Stimulated activated CD4-positive, alpha-beta T cell treated with anti-CD3 and anti-CD28 coated beads, Interleukin-4, amount 100 ng/mL, for 1 hour (primary cell): ENCODE measurements around the gene KCND3.

ENCODE experiments used
- DNase-seq: peaks from one replicate; pipeline ENCODE4 v3.0.0-alpha.2; 2020

KCND3 gene

GRCh38 chr1:111955755-111956154 lies 33.7 kb downstream of the KCND3 start:
- DNase-seq = no peak

DNA sequence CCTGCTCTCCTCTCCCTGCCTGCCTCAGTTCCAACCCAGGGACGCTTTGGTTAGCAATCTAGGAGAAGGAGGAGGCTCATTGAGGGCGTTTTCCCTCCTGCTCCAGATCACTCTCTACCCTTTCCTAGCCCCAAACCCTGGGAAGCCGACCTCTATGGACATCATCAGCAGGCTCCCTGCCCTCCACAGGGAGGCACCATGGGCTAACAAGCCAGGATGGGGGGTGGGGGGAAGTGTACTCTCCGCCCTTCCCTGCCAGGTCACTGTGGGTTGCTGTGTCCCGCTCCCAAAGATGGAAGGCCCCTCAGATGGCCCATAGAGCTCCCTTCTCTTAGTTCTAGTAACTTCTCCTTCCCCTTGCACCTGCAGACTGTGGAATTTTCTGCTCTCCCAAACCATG lies 35.7 kb downstream of the KCND3 start:
- no peak for DNase-seq

DNA sequence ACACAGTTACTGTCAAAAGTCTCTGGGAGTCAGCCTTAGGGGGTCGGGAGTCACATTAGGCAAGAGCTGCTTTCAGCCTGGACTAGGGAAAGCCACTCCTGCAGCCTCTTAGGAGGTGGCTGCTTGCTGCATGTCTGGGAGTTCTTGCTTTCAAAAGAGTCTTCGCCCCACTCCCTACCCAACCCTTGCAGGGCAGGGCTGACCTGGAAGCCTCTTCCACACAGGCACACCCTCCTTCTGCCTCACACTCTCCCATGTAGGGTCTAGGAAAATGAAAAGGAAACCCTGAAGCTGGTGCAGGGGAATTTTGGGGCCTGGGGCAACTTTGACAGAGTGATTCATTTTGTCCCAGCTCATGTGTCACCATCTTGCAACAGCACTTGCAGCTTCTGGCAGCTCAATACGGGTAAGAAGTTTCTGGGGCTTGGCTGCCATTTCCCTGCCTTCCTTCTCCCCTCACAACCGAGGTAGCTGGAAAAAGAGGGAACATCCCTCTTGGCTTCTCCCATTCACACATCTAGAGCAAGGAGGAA lies 37.3 kb downstream of the KCND3 start:
- no peak for DNase-seq

- no peak for DNase-seq
Observed at GRCh38 chr1:111948209-111949171, 41.0 kb downstream of the KCND3 start.

DNA sequence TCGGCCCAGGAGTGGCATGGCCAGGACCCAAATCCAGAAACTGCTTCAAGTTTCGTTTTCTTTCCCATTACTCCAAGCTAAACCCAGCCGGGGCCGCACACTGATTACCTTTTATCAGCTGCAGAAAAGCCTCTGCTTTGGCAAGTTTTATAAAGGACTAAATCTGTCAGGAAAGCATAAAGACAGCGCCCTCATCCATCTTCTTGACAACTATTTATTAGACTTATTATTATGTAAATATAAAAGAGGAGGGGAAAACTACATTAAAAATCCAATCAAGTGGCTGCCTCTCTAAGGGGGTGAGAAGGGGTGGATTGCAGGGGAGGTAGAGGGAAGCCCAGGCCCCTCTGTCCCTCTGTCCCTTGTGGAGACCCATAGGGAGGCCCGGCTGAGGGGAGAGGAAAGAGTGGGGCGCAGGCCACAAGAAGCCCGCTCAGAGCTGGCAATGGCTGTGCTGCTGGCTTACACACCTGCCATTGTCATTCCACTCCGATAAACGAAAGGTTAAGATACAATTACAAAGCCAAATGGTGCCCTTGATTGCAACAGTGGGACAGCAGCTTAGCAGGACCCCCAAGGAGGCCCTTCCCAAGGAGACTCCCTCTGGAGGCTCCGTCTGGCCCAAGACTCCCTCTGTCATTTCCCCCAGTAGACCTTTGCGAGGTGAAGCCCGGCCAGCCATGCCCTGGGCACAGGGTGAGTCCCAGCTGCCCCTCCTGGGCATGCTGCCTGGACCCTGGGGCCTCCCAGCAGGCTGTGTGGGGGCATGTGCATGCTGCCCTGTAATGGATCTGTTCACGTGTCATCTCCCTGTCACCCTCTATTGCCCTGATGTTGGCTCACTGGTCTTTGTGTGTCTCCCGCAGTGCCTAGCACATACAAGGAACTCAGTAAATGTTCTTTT lies 45.4 kb downstream of the KCND3 start:
- DNase-seq = no peak

DNA sequence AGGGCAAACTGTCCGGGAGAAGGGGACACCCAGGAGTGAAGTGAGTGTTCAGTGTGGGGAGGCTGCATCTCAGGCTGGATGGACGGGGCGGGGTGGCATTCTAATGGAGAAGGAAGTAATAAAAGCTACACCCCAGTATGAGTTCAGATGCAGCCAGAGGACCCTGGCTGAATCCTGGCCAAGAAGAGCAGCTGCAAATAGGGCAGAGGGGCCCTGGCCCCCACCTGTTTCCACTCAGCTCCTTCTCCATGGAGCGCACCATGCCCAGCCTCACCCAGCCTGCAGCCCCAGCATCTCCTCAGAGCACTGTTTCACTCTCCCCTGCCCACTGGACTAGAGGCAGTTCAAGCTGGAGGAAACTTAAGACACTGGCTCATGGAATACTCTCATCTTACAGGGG lies 46.4 kb downstream of the KCND3 start:
- DNase-seq = no peak

- no peak for DNase-seq
Observed at GRCh38 chr1:111938536-111938935, 50.9 kb downstream of the KCND3 start.

GRCh38 chr1:111938123-111938522 lies 51.3 kb downstream of the KCND3 start:
- DNase-seq = no peak

GRCh38 chr1:111937147-111937725 lies 52.2 kb downstream of the KCND3 start:
- no peak for DNase-seq

GRCh38 chr1:111934106-111934852 lies 55.2 kb downstream of the KCND3 start:
- DNase-seq = no peak

DNA sequence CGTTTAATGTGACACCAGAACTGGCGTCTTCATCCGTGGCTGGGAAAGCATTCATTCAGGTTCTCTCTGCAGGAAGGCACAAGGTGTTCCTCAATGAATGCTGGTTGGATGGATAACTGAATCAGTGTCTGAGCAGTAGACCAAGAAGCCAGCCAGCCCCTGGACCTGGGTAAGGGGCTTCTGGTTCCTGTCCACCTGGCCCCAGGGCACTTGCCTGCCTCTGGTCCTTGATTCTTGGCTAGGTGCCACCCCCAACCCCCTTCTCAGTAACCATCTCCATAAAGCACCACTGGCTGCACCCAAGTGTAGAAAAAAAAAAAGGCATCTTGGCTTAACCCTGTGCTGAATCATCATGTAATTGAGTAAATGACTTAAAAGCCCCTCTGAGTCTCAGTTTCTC lies 59.1 kb downstream of the KCND3 start:
- no peak for DNase-seq

DNA sequence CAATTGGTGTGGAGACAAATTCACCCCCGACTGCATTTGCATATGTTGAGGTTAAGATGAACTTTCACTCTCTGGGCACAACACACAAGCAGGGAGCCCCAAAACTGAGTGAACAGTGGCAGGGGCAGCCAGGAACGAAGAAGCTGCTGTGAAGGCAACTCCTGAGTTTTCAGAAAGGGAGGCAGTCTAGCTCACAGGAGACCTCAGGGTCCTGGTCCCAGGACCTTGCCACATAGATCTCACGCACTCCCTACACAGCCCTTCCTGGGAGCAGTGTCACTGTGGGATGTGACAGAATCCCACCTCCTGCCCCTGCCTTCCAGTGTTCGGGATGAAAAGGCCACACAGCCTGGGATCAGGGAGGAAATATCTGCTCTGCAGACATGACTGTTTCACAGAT lies 60.9 kb downstream of the KCND3 start:
- DNase-seq = no peak

GRCh38 chr1:111927652-111928051 lies 61.8 kb downstream of the KCND3 start:
- DNase-seq = no peak

GRCh38 chr1:111924786-111925185 lies 64.7 kb downstream of the KCND3 start:
- no peak for DNase-seq

- DNase-seq = no peak
Observed at GRCh38 chr1:111923766-111924165, 65.7 kb downstream of the KCND3 start.

- no peak for DNase-seq
Observed at GRCh38 chr1:111921948-111922347, 67.5 kb downstream of the KCND3 start.

DNA sequence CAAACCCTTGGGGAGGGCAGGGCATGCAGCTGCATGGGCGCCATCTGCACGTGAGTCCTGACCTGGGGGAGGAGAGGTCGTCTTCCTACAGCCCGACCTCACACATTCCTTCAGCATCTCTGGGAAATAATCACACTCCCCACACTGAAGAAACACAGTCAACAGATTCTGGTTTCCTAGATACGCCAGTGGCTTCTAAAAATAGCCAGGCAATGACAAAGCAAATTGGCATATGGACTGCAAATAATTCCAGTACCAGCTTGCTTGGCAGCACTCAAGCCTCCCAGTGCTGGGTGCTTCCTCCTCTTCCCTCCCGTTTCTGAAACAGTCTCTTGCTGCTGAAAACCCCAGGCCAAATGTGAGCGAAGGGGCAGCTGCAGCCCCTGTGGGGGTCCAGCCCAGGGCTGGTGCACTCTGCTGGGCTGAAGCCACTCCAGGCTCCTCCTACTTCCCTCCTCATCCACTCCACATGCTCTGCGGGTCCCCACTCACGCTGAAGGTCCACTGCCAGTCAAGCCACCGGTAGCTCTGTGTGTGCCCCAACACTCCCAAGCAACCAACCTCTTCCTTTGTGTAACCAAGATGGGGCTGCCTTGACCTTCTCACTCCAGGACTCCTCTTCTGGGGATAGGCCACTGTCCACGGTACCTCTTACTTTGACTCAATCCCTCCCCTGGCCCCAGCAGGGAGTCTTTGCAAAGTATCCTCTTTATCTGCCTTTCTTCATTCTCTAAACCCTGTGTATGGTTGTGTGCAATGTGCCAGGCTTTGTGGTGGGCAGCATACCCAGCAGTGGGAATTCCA lies 69.0 kb downstream of the KCND3 start:
- no peak for DNase-seq

DNA sequence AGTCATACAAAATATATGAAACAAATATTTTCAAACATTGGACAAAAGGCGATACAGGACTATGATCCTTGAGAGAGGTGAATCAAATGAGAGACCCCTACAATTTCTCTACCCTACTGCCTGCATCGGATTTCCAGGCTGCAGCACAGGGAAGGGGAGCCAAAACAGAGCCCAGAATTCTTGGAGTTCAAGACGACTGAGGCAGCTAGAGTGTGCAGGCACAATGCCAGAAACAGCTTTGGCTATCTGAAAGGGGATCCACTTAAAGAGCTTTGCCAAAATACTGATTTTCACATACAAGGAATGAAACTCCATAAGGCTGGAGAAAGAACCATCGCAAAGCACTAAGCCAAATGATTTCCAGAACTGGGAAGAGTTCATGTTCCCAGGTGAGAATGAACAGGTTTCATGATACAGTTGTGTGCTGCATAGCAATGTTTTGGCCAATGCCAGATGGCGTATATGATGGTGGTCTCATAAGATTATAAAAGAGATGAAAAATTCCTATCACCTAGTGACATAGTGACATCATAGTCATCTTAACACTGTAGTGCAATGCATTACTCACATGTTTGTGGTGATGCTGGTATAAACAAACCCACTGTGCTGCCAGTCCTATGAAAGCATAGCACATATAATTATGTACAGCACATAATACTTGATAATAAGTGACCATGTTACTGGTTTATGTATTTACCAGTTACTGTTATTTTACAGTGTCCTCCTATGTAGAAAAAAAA lies 77.5 kb downstream of the KCND3 start:
- no peak for DNase-seq

DNA sequence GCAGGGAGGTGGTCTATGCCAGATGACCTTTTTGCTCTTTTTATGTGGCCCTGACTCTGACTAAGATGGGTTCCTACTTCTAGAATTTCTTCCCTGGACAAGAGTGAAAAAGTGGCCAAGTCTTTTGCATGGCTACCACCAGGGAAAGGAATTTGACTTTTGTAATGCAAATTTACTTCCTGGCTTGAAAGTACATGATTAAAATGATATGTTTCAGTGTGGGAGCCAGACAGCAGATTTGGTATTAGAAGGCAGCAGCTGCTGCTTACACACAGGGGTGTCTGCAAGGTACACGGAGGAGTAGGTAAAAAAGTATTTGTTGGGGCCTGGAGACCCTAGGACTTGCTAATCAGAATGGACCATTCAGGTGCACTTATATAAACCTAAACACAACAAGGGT lies 78.4 kb downstream of the KCND3 start:
- no peak for DNase-seq

DNA sequence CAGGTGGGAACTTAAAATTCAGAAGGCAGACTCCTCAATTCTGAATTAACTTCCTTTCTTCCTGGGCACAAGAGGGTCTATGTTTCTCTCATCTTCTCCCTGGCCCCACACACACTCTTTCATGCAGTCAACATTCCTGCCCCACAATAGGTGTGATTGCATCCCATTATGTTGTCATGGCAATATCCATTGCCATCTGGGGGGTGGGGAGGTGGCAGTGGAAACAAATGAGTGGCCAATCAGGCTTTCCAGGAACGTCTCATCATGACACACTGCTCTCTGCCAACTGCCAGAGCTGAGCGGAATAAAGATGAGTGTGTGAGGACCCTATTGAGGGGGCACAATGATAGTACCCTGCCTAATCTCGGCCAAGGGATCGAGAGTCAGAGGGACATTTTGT lies 80.4 kb downstream of the KCND3 start:
- DNase-seq = no peak
